NCI-H345 (cell line): ENCODE results near the gene SPC25.
"Not testable (repeated sequence)": the region's sequence is repeated elsewhere in the genome, so short reads cannot be mapped to it uniquely, and the experiment has no call there.

Source experiments
- DNase-seq: peaks from one replicate; lab custom pipeline; 2025; lab: John Stamatoyannopoulos, UW

Gene SPC25

GRCh38 chr2:168890006-168890782, at the start of gene SPC25:
SPC25 (minus strand) TSS chr2:168890430; CDS start chr2:168889519, 911 bp downstream.
- DNase-seq = peak; percentile 98

GRCh38 chr2:168939918-168940317, 49.7 kb upstream of the SPC25 start:
- DNase-seq = no peak

GRCh38 chr2:168939061-168939460, 48.8 kb upstream of the SPC25 start:
- no peak for DNase-seq

- DNase-seq = no peak
Observed at GRCh38 chr2:168935810-168936581, 45.8 kb upstream of the SPC25 start.

- no peak for DNase-seq
Observed at GRCh38 chr2:168934826-168935225, 44.6 kb upstream of the SPC25 start.

- DNase-seq = not testable (repeated sequence)
Observed at GRCh38 chr2:168932174-168932573, 41.9 kb upstream of the SPC25 start.

GRCh38 chr2:168930242-168930641, 40.0 kb upstream of the SPC25 start:
- DNase-seq = no peak

- DNase-seq = no peak
Observed at GRCh38 chr2:168929031-168929430, 38.8 kb upstream of the SPC25 start.

- DNase-seq = no peak
Observed at GRCh38 chr2:168928113-168928831, 38.0 kb upstream of the SPC25 start.

GRCh38 chr2:168926621-168927386, 36.6 kb upstream of the SPC25 start:
- no peak for DNase-seq

- peak; percentile 53 for DNase-seq
Observed at GRCh38 chr2:168920504-168921157, 30.4 kb upstream of the SPC25 start.

- DNase-seq = no peak
Observed at GRCh38 chr2:168916331-168916675, 26.1 kb upstream of the SPC25 start.

GRCh38 chr2:168915441-168916330, 25.5 kb upstream of the SPC25 start:
- DNase-seq = no peak

GRCh38 chr2:168913495-168913894, 23.3 kb upstream of the SPC25 start:
- DNase-seq = no peak

- peak; percentile 28 for DNase-seq
Observed at GRCh38 chr2:168912901-168913369, 22.7 kb upstream of the SPC25 start.

GRCh38 chr2:168912466-168912865, 22.2 kb upstream of the SPC25 start:
- DNase-seq = no peak

- DNase-seq = no peak
Observed at GRCh38 chr2:168910330-168910729, 20.1 kb upstream of the SPC25 start.

- DNase-seq = no peak
Observed at GRCh38 chr2:168907940-168908662, 17.9 kb upstream of the SPC25 start.

- DNase-seq = no peak
Observed at GRCh38 chr2:168904358-168904757, 14.1 kb upstream of the SPC25 start.

GRCh38 chr2:168903888-168904287, 13.7 kb upstream of the SPC25 start:
- no peak for DNase-seq
